HepG2 (cell line): Measurements from ENCODE around the gene STPG4. TPM values are rescaled to one million over a fixed set of nuclear protein-coding genes. Genes with fewer than 3 reads are reported as not detected.
A peak's percentile ranks its signal among the peaks of the same experiment; 100 is the strongest.

Source experiments
- ATAC-seq: fragments of 200-7000 bp; cut with Tn5 transposase; 3 replicates; pipeline ENCODE4 v1.9.1; 2020; ENCODE audit warnings: mild to moderate bottlenecking, moderate library complexity
- BruUV-seq: library from RNA; stranded (reverse); fragments of 400-500 nt; replicated peaks from 2 replicates; lab custom pipeline; 2021; lab: Mats Ljungman, UMichigan
- CTCF ChIA-PET: fragments of 300-600 bp; formaldehyde crosslinking; extraction: SDS; loops from one replicate; lab custom pipeline; 2021; ENCODE audit warnings: low total read pairs, inconsistent platforms, low intra/inter-chr PET ratio; lab: Yijun Ruan, JAX
- POLR2A ChIA-PET: fragments of 350-600 bp; sonication (Branson Sonifier 250); formaldehyde crosslinking; loops from one replicate; lab custom pipeline; 2020; ENCODE audit warnings: antibody characterized with exemption, inconsistent platforms; lab: Yijun Ruan, JAX
- DNase-seq: peaks from one replicate; pipeline ENCODE4 v3.0.0-alpha.2; 2015; ENCODE audit warnings: low spot score
- FAIRE-seq: peaks from 3 replicates; lab custom pipeline; 2011; peaks lifted over from hg19 to GRCh38; lab: Jason Lieb, UNC
- H2AFZ ChIP-seq: one replicate; pipeline ENCODE4 v1.6.1; 2011; ENCODE audit warnings: low read length, inconsistent platforms
- H3K27ac ChIP-seq: fragments of 300-600 bp; 3 replicates; pipeline ENCODE4 v1.8.0; 2011; ENCODE audit warnings: mixed run types, mild to moderate bottlenecking, mixed read lengths, low read length, inconsistent platforms; ENCODE audit not compliant: insufficient read depth; ENCODE audit errors: extremely low read length
- H3K27me3 ChIP-seq, 2 experiments: fragments of 200-600 bp in 1 of 2; 2 replicates in 1 of 2; 3 replicates in 1 of 2; pipeline versions ENCODE4 v1.6.0 to v1.8.0; 2011; ENCODE audit warnings: low read length in 2 of 2, mild to moderate bottlenecking in 2 of 2, moderate library complexity in 2 of 2, inconsistent platforms in 1 of 2; ENCODE audit not compliant: insufficient read depth in 2 of 2, control insufficient read depth in 1 of 2
- H3K36me3 ChIP-seq, 2 experiments: fragments of 200-600 bp in 1 of 2; replicated peaks in 1 of 2; 2 replicates in 1 of 2; 3 replicates in 1 of 2; pipeline versions ENCODE4 v1.5.1 to v1.8.0; 2011; ENCODE audit warnings: low read length in 2 of 2, inconsistent platforms in 1 of 2; ENCODE audit not compliant: insufficient read depth in 2 of 2, control insufficient read depth in 1 of 2
- H3K4me1 ChIP-seq: 2 replicates; pipeline ENCODE4 v1.5.1; 2012; ENCODE audit warnings: low read length, inconsistent platforms; ENCODE audit not compliant: insufficient read depth
- H3K4me2 ChIP-seq: 2 replicates; pipeline ENCODE4 v1.6.0; 2011; ENCODE audit warnings: low read depth, low read length, inconsistent platforms
- H3K4me3 ChIP-seq, 3 experiments: fragments of 200-600 bp in 1 of 3; sonication (generic), shearing (Covaris generic) in 1 of 3; replicated peaks in 1 of 3; 2 replicates each; pipeline ENCODE4 v1.5.1; 2011 to 2016; ENCODE audit warnings: low read length in 3 of 3, inconsistent platforms in 2 of 3, low read depth in 2 of 3, mild to moderate bottlenecking in 2 of 3, control low read depth in 1 of 3, mixed read lengths in 1 of 3; ENCODE audit not compliant: insufficient read depth in 1 of 3
- H3K79me2 ChIP-seq: one replicate; pipeline ENCODE4 v1.6.1; 2011; ENCODE audit warnings: low read length, inconsistent platforms; ENCODE audit not compliant: insufficient read depth
- H3K9ac ChIP-seq: 2 replicates; pipeline ENCODE4 v1.6.0; 2011; ENCODE audit warnings: mild to moderate bottlenecking, low read depth, low read length, inconsistent platforms; ENCODE audit not compliant: insufficient read depth
- H3K9me3 ChIP-seq: 2 replicates; pipeline ENCODE4 v1.5.1; 2012; ENCODE audit warnings: mild to moderate bottlenecking, low read length
- H4K20me1 ChIP-seq: 2 replicates; pipeline ENCODE4 v1.6.0; 2011; ENCODE audit warnings: inconsistent platforms, mild to moderate bottlenecking, low read length, moderate library complexity; ENCODE audit not compliant: insufficient read depth
- ATRX ChIP-seq: sonication (generic); formaldehyde crosslinking; IDR thresholded peaks from 2 replicates; pipeline ENCODE4 v1.4.0; 2020; ENCODE audit warnings: missing genetic modification reagents, borderline replicate concordance
- BORCS8-MEF2B ChIP-seq: sonication (generic); formaldehyde crosslinking; IDR thresholded peaks from 2 replicates; pipeline ENCODE4 v1.8.0; 2022; ENCODE audit warnings: mild to moderate bottlenecking, missing genetic modification reagents
- CTCF ChIP-seq: sonication (generic); formaldehyde crosslinking; IDR thresholded peaks from 2 replicates; pipeline ENCODE4 v1.5.0; 2020; ENCODE audit warnings: mild to moderate bottlenecking, missing genetic modification reagents, moderate library complexity
- GATA4 ChIP-seq: sonication (generic); IDR thresholded peaks from 2 replicates; pipeline ENCODE4 v1.6.1; 2016; ENCODE audit warnings: antibody characterized with exemption, low read depth, borderline replicate concordance
- GLI4 ChIP-seq: sonication (generic); formaldehyde crosslinking; IDR thresholded peaks from 2 replicates; pipeline ENCODE4 v1.5.1; 2020; ENCODE audit warnings: missing genetic modification reagents, mild to moderate bottlenecking, moderate library complexity, borderline replicate concordance
- MTF2 ChIP-seq: sonication (generic); formaldehyde crosslinking; IDR thresholded peaks from 2 replicates; pipeline ENCODE4 v1.5.0; 2020; ENCODE audit warnings: missing genetic modification reagents, borderline replicate concordance
- REPIN1 ChIP-seq: sonication (generic); formaldehyde crosslinking; IDR thresholded peaks from 2 replicates; pipeline ENCODE4 v1.8.0; 2022; ENCODE audit warnings: missing genetic modification reagents, low read depth, mild to moderate bottlenecking, borderline replicate concordance
- SMAD3 ChIP-seq: sonication (generic); formaldehyde crosslinking; IDR thresholded peaks from 2 replicates; pipeline ENCODE4 v1.4.0; 2020; ENCODE audit warnings: missing genetic modification reagents
- SMC3 ChIP-seq: IDR thresholded peaks from 2 replicates; pipeline ENCODE4 v1.6.1; 2011; ENCODE audit warnings: low read length, improper control_type of control experiment
- STAG1 ChIP-seq: sonication (generic); formaldehyde crosslinking; IDR thresholded peaks from 2 replicates; pipeline ENCODE4 v1.4.0; 2020; ENCODE audit warnings: missing genetic modification reagents
- TBL1XR1 ChIP-seq: fragments of 150-350 bp; IDR thresholded peaks from 2 replicates; pipeline ENCODE4 v1.6.1; 2014; ENCODE audit warnings: borderline replicate concordance, low read length; ENCODE audit not compliant: partially characterized antibody
- TBX3 ChIP-seq: fragments of 450-650 bp; IDR thresholded peaks from 2 replicates; pipeline ENCODE4 v1.6.1; 2017; ENCODE audit warnings: antibody characterized with exemption, mild to moderate bottlenecking, inconsistent platforms, borderline replicate concordance
- TGIF2 ChIP-seq: IDR thresholded peaks from 2 replicates; pipeline ENCODE4 v1.6.1; 2016; ENCODE audit warnings: control low read depth, missing compliant biosample characterization
- XRCC5 ChIP-seq: fragments of 200-400 bp; formaldehyde crosslinking; optimal IDR thresholded peaks from 2 replicates; pipeline ENCODE3; 2017; ENCODE audit warnings: mild to moderate bottlenecking, low read length
- ZBTB4 ChIP-seq: sonication (generic); formaldehyde crosslinking; IDR thresholded peaks from 2 replicates; pipeline ENCODE4 v1.4.0; 2020; ENCODE audit warnings: missing genetic modification reagents, mild to moderate bottlenecking, borderline replicate concordance
- ZMAT3 ChIP-seq: sonication (generic); formaldehyde crosslinking; conservative IDR thresholded peaks from 2 replicates; pipeline ENCODE4 v1.7.0; 2021; ENCODE audit warnings: missing genetic modification reagents
- ZNF121 ChIP-seq: sonication (generic); formaldehyde crosslinking; IDR thresholded peaks from 2 replicates; pipeline ENCODE4 v1.5.0; 2020; ENCODE audit warnings: mild to moderate bottlenecking, missing genetic modification reagents
- ZNF598 ChIP-seq: sonication (generic); formaldehyde crosslinking; IDR thresholded peaks from 2 replicates; pipeline ENCODE4 v1.5.1; 2020; ENCODE audit warnings: mild to moderate bottlenecking, missing genetic modification reagents, borderline replicate concordance
- ZNF83 ChIP-seq: sonication (generic); formaldehyde crosslinking; IDR thresholded peaks from 2 replicates; pipeline ENCODE4 v1.4.0; 2020; ENCODE audit warnings: missing genetic modification reagents, mild to moderate bottlenecking, borderline replicate concordance
- WGBS: methylation state at CpG from one replicate; pipeline ENCODE4 v1.1.6; 2017; ENCODE audit warnings: low lambda C conversion rate; 5-methylcytosine and 5-hydroxymethylcytosine counted together
- in situ Hi-C: cut with HindIII; loops from 2 replicates; pipeline ENCODE4 v1.10.0; 2017; ENCODE audit warnings: low pct_unique_long_range_greater_than_20kb; ENCODE audit not compliant: extremely low pct_ligation_motif_present
- intact Hi-C: fragments of 100-400 bp; cut with micrococcal nuclease; formaldehyde crosslinking; loops from one replicate; pipeline ENCODE4 v1.10.0; 2022; ENCODE audit not compliant: unreplicated experiment
- polyA plus RNA-seq, 8 experiments: library from polyadenylated mRNA; depleted of rRNA in 3 of 8; stranded (reverse) in 7 of 8; unstranded in 1 of 8; fragments of >200 nt; fragmentation: Illumina TruSeq in 4 of 8; extraction: Trizol in 4 of 8; gene quantifications; 2 replicates each; pipeline versions ENCODE4 v1.2.1 to v1.2.3, GENCODE V29; 2011 to 2016; ENCODE audit warnings: low read depth in 4 of 8, missing spikeins in 1 of 8, mixed read lengths in 1 of 8; ENCODE audit not compliant: insufficient read depth in 1 of 8
- total RNA-seq, 5 experiments: library from RNA; depleted of rRNA; stranded (reverse); fragments of >200 nt; fragmentation: Illumina TruSeq; extraction: Trizol; gene quantifications; 2 replicates each; pipeline ENCODE4 v1.2.3, GENCODE V29; 2016; ENCODE audit warnings: low read depth in 1 of 5

STPG4 gene
- total and polyA plus RNA-seq, 2 of the 13 experiments (the other 11 are each of a cell fraction or from before 2014, with no cell fraction given), result 0.11 to 0.15 TPM

GRCh38 chr2:47088371-47089082, 66.6 kb downstream of the STPG4 start:
- POLR2A ChIA-PET, result interaction anchor here (1.1 to 2.8 kb wide), 4 partner anchors 9 to 37 kb away, joined by 3 to 19 read pairs (median 7); no protein-coding TSS in a partner anchor
- in situ Hi-C loops, result no loop called here
- no peaks in the 10 kb centered on the region for H3K36me3 ChIP-seq
- intact Hi-C loops, result no loop called here
- no peaks in the 10 kb centered on the region for H4K20me1 ChIP-seq
- no TSS peak for BruUV-seq
- ATAC-seq (peak; percentile 85), DNase-seq (peak; percentile 47), FAIRE-seq (peak; percentile 39)
- 73% methylated on average over 5 of the region's 5 CpGs for WGBS
- peak overlapping the region; percentile 34 for H3K4me2 ChIP-seq
- no peak overlapping the region for H3K4me3 ChIP-seq
- H3K27me3 ChIP-seq, result no peaks in the 10 kb centered on the region; a peak in 1 of 5 replicates
- H3K27ac ChIP-seq, result peak overlapping the region; percentile 17
- CTCF ChIA-PET, result interaction anchor here (1.2 kb wide), 1 partner anchor 184 kb away, joined by 4 read pairs; no protein-coding TSS in a partner anchor
- H3K79me2 ChIP-seq, result no peaks in the 10 kb centered on the region
- H3K4me1 ChIP-seq, result peaks cover 29% of the 10 kb centered on the region
- H3K9me3 ChIP-seq, result no peaks in the 10 kb centered on the region
- H3K9ac ChIP-seq, result no peak overlapping the region; the same call in 1 of the 2 replicates
- H2AFZ ChIP-seq, result no peak overlapping the region
- TF ChIP-seq ZBTB4 (CRISPR knock-in tag), result 0 out of 2 replicates have a peak, but pooled peaks have one; percentile 22
- peak; percentile 1; the same call in 1 of the 2 replicates for TF ChIP-seq SMC3
- 0 out of 2 replicates have a peak, but pooled peaks have one; percentile 40 for TF ChIP-seq REPIN1 (CRISPR knock-in tag)
- peak; percentile 67 for TF ChIP-seq XRCC5
- TF ChIP-seq BORCS8-MEF2B (CRISPR knock-in tag), result peak; percentile 30; the same call in 1 of the 2 replicates
- TF ChIP-seq ATRX, result no peak
- TF ChIP-seq STAG1 (CRISPR knock-in tag), result peak; percentile 49
- TF ChIP-seq ZMAT3, result peak; percentile 39; the same call in 1 of the 2 replicates
- no peak for TF ChIP-seq ZNF83 (CRISPR knock-in tag)
- TF ChIP-seq GLI4, result 0 out of 2 replicates have a peak, but pooled peaks have one; percentile 44
- no peak for TF ChIP-seq GATA4
- TF ChIP-seq CTCF (CRISPR knock-in tag), result peak; percentile 44
- TF ChIP-seq ZNF121 (CRISPR knock-in tag), result peak; percentile 70
- TF ChIP-seq ZNF598 (CRISPR knock-in tag), result 0 out of 2 replicates have a peak, but pooled peaks have one; percentile 26
- 0 out of 2 replicates have a peak, but pooled peaks have one; percentile 13 for TF ChIP-seq SMAD3 (CRISPR knock-in tag)
- no peak for TF ChIP-seq TBL1XR1
- TF ChIP-seq MTF2 (CRISPR knock-in tag), result no peak
- no peak for TF ChIP-seq TBX3
- TF ChIP-seq TGIF2, result peak; percentile 29; the same call in 1 of the 2 replicates
